ENCODE results near the gene IQGAP2.

IQGAP2 gene

GRCh38 chr5:76479281-76479680 is 76.2 kb downstream of the IQGAP2 start:
- Histone ChIP-seq H3K4me1 (ENCODE audit: insufficient read depth, insufficient read length) (no peaks in the 10 kb centered on the region), H3K27me3 (ENCODE audit: insufficient read depth, insufficient read length) (no peaks in the 10 kb centered on the region), H3K9ac (ENCODE audit: insufficient read length, low read depth) (no peak overlapping the region), H3K4me3 (ENCODE audit: insufficient read length, low read depth) (no peak overlapping the region), H3K9me3 (ENCODE audit: insufficient read depth, low read length) (no peaks in the 10 kb centered on the region), H3K36me3 (ENCODE audit: insufficient read depth, insufficient read length, low read length) (no peaks in the 10 kb centered on the region)
- TF ChIP-seq YY1 (IDR thresholded peaks at IDR 0.05; ENCODE audit: insufficient read depth, insufficient read length) (no peak), ZNF274 (IDR thresholded peaks at IDR 0.05; ENCODE audit: low read depth, low read length) (no peak), SUZ12 (IDR thresholded peaks at IDR 0.05; ENCODE audit: extremely low read depth, insufficient read depth, insufficient read length) (no peak)
- no peak for DNase-seq (ENCODE audit: low read depth, low spot score)

GRCh38 chr5:76479973-76480667 is 77.0 kb downstream of the IQGAP2 start:
- Histone ChIP-seq H3K4me1 (ENCODE audit: insufficient read depth, insufficient read length) (no peaks in the 10 kb centered on the region), H3K27me3 (ENCODE audit: insufficient read depth, insufficient read length) (no peaks in the 10 kb centered on the region), H3K4me3 (ENCODE audit: insufficient read length, low read depth) (no peak overlapping the region), H3K9ac (ENCODE audit: insufficient read length, low read depth) (no peak overlapping the region), H3K36me3 (ENCODE audit: insufficient read depth, insufficient read length, low read length) (no peaks in the 10 kb centered on the region), H3K9me3 (ENCODE audit: insufficient read depth, low read length) (no peaks in the 10 kb centered on the region)
- TF ChIP-seq SUZ12 (IDR thresholded peaks at IDR 0.05; ENCODE audit: extremely low read depth, insufficient read depth, insufficient read length) = no peak
- TF ChIP-seq ZNF274 (IDR thresholded peaks at IDR 0.05; ENCODE audit: low read depth, low read length) = no peak
- no peak for TF ChIP-seq YY1 (IDR thresholded peaks at IDR 0.05; ENCODE audit: insufficient read depth, insufficient read length)
- DNase-seq (ENCODE audit: low read depth, low spot score) = no peak

- H3K36me3 ChIP-seq (ENCODE audit: insufficient read depth, insufficient read length, low read length) = no peaks in the 10 kb centered on the region
- no peaks in the 10 kb centered on the region for H3K4me1 ChIP-seq (ENCODE audit: insufficient read depth, insufficient read length)
Measured at GRCh38 chr5:76482984-76483383, 79.9 kb downstream of the IQGAP2 start.

GRCh38 chr5:76483433-76483832 is 80.3 kb downstream of the IQGAP2 start:
- Histone ChIP-seq H3K9ac (ENCODE audit: insufficient read length, low read depth) (no peak overlapping the region), H3K27me3 (ENCODE audit: insufficient read depth, insufficient read length) (no peaks in the 10 kb centered on the region), H3K36me3 (ENCODE audit: insufficient read depth, insufficient read length, low read length) (no peaks in the 10 kb centered on the region), H3K4me3 (ENCODE audit: insufficient read length, low read depth) (no peak overlapping the region), H3K4me1 (ENCODE audit: insufficient read depth, insufficient read length) (no peaks in the 10 kb centered on the region), H3K9me3 (ENCODE audit: insufficient read depth, low read length) (no peaks in the 10 kb centered on the region)
- no peak for DNase-seq (ENCODE audit: low read depth, low spot score)
- TF ChIP-seq SUZ12 (IDR thresholded peaks at IDR 0.05; ENCODE audit: extremely low read depth, insufficient read depth, insufficient read length) (no peak), ZNF274 (IDR thresholded peaks at IDR 0.05; ENCODE audit: low read depth, low read length) (no peak), YY1 (IDR thresholded peaks at IDR 0.05; ENCODE audit: insufficient read depth, insufficient read length) (no peak)

More at GRCh38 chr5:76482984-76483383, 79.9 kb downstream of the IQGAP2 start:
- Histone ChIP-seq H3K4me3 (ENCODE audit: insufficient read length, low read depth) (no peak overlapping the region), H3K9me3 (ENCODE audit: insufficient read depth, low read length) (no peaks in the 10 kb centered on the region), H3K27me3 (ENCODE audit: insufficient read depth, insufficient read length) (no peaks in the 10 kb centered on the region), H3K9ac (ENCODE audit: insufficient read length, low read depth) (no peak overlapping the region)
- no peak for DNase-seq (ENCODE audit: low read depth, low spot score)
- no peak for TF ChIP-seq YY1 (IDR thresholded peaks at IDR 0.05; ENCODE audit: insufficient read depth, insufficient read length)
- TF ChIP-seq ZNF274 (IDR thresholded peaks at IDR 0.05; ENCODE audit: low read depth, low read length) = no peak
- TF ChIP-seq SUZ12 (IDR thresholded peaks at IDR 0.05; ENCODE audit: extremely low read depth, insufficient read depth, insufficient read length) = no peak

- DNase-seq (ENCODE audit: low read depth, low spot score) = no peak
- H3K36me3 ChIP-seq (ENCODE audit: insufficient read depth, insufficient read length, low read length) = no peaks in the 10 kb centered on the region
- H3K9me3 ChIP-seq (ENCODE audit: insufficient read depth, low read length) = no peaks in the 10 kb centered on the region
- no peak overlapping the region for H3K9ac ChIP-seq (ENCODE audit: insufficient read length, low read depth)
- no peak for TF ChIP-seq YY1 (IDR thresholded peaks at IDR 0.05; ENCODE audit: insufficient read depth, insufficient read length)
- no peak for TF ChIP-seq ZNF274 (IDR thresholded peaks at IDR 0.05; ENCODE audit: low read depth, low read length)
- TF ChIP-seq SUZ12 (IDR thresholded peaks at IDR 0.05; ENCODE audit: extremely low read depth, insufficient read depth, insufficient read length) = no peak
- no peaks in the 10 kb centered on the region for H3K27me3 ChIP-seq (ENCODE audit: insufficient read depth, insufficient read length)
- no peak overlapping the region for H3K4me3 ChIP-seq (ENCODE audit: insufficient read length, low read depth)
- no peaks in the 10 kb centered on the region for H3K4me1 ChIP-seq (ENCODE audit: insufficient read depth, insufficient read length)
Measured at GRCh38 chr5:76483881-76484280, 80.8 kb downstream of the IQGAP2 start.

GRCh38 chr5:76485511-76485910 is 82.4 kb downstream of the IQGAP2 start:
- no peak for DNase-seq (ENCODE audit: low read depth, low spot score)
- Histone ChIP-seq H3K4me3 (ENCODE audit: insufficient read length, low read depth) (no peak overlapping the region), H3K27me3 (ENCODE audit: insufficient read depth, insufficient read length) (no peaks in the 10 kb centered on the region), H3K4me1 (ENCODE audit: insufficient read depth, insufficient read length) (no peaks in the 10 kb centered on the region), H3K9ac (ENCODE audit: insufficient read length, low read depth) (no peak overlapping the region), H3K9me3 (ENCODE audit: insufficient read depth, low read length) (no peaks in the 10 kb centered on the region), H3K36me3 (ENCODE audit: insufficient read depth, insufficient read length, low read length) (no peaks in the 10 kb centered on the region)
- no peak for TF ChIP-seq SUZ12 (IDR thresholded peaks at IDR 0.05; ENCODE audit: extremely low read depth, insufficient read depth, insufficient read length)
- no peak for TF ChIP-seq ZNF274 (IDR thresholded peaks at IDR 0.05; ENCODE audit: low read depth, low read length)
- TF ChIP-seq YY1 (IDR thresholded peaks at IDR 0.05; ENCODE audit: insufficient read depth, insufficient read length) = no peak

GRCh38 chr5:76487386-76487785 is 84.3 kb downstream of the IQGAP2 start:
- no peaks in the 10 kb centered on the region for H3K27me3 ChIP-seq (ENCODE audit: insufficient read depth, insufficient read length)
- TF ChIP-seq YY1 (IDR thresholded peaks at IDR 0.05; ENCODE audit: insufficient read depth, insufficient read length) (no peak), SUZ12 (IDR thresholded peaks at IDR 0.05; ENCODE audit: extremely low read depth, insufficient read depth, insufficient read length) (no peak), ZNF274 (IDR thresholded peaks at IDR 0.05; ENCODE audit: low read depth, low read length) (no peak)
- DNase-seq (ENCODE audit: low read depth, low spot score) = no peak
- H3K4me1 ChIP-seq (ENCODE audit: insufficient read depth, insufficient read length) = peaks cover 4% of the 10 kb centered on the region
- no peaks in the 10 kb centered on the region for H3K9me3 ChIP-seq (ENCODE audit: insufficient read depth, low read length)
- no peak overlapping the region for H3K9ac ChIP-seq (ENCODE audit: insufficient read length, low read depth)
- no peaks in the 10 kb centered on the region for H3K36me3 ChIP-seq (ENCODE audit: insufficient read depth, insufficient read length, low read length)
- H3K4me3 ChIP-seq (ENCODE audit: insufficient read length, low read depth) = no peak overlapping the region
